H9 (cell line): ENCODE data around the gene CAMK1G. TPM values are rescaled to one million over a fixed set of nuclear protein-coding genes. Genes with fewer than 3 reads are reported as not detected.

ENCODE experiments used
- DNase-seq: peaks from one replicate; pipeline ENCODE4 v3.0.0-alpha.2; 2017
- H2AFZ ChIP-seq: one replicate; pipeline ENCODE4 v1.6.1; 2013; ENCODE audit warnings: mild to moderate bottlenecking, low read length, control low read depth, moderate library complexity
- H2AK5ac ChIP-seq: 2 replicates; pipeline ENCODE4 v1.6.1; 2013; ENCODE audit warnings: low read length, control low read depth, mixed read lengths; ENCODE audit not compliant: insufficient read length
- H2BK120ac ChIP-seq: one replicate; pipeline ENCODE4 v1.6.1; 2013; ENCODE audit warnings: low read depth, mild to moderate bottlenecking, low read length, control low read depth, inconsistent platforms; ENCODE audit not compliant: poor library complexity, severe bottlenecking
- H2BK12ac ChIP-seq: 2 replicates; pipeline ENCODE4 v1.6.1; 2013; ENCODE audit warnings: low read length, control low read depth, mixed read lengths, low read depth; ENCODE audit not compliant: insufficient read length
- H2BK15ac ChIP-seq: 2 replicates; pipeline ENCODE4 v1.6.1; 2013; ENCODE audit warnings: low read depth, low read length, control low read depth
- H2BK20ac ChIP-seq: one replicate; pipeline ENCODE4 v1.6.1; 2013; ENCODE audit warnings: low read depth, mild to moderate bottlenecking, low read length, control low read depth, inconsistent platforms; ENCODE audit not compliant: poor library complexity, severe bottlenecking
- H2BK5ac ChIP-seq: 2 replicates; pipeline ENCODE4 v1.6.1; 2013; ENCODE audit warnings: low read length, control low read depth, mixed read lengths; ENCODE audit not compliant: insufficient read length
- H3K14ac ChIP-seq: 2 replicates; pipeline ENCODE4 v1.6.1; 2013; ENCODE audit warnings: low read length, control low read depth; ENCODE audit not compliant: insufficient read depth
- H3K18ac ChIP-seq: 2 replicates; pipeline ENCODE4 v1.6.1; 2013; ENCODE audit warnings: low read depth, mild to moderate bottlenecking, mixed read lengths, low read length, control low read depth; ENCODE audit not compliant: insufficient read length
- H3K23ac ChIP-seq: 2 replicates; pipeline ENCODE4 v1.6.1; 2013; ENCODE audit warnings: low read length, control low read depth, mixed read lengths, low read depth; ENCODE audit not compliant: insufficient read length
- H3K23me2 ChIP-seq: 2 replicates; pipeline ENCODE4 v1.6.1; 2013; ENCODE audit warnings: low read depth, mild to moderate bottlenecking, mixed read lengths, low read length, control low read depth; ENCODE audit not compliant: insufficient read length, poor library complexity, severe bottlenecking
- H3K27ac ChIP-seq: 2 replicates; pipeline ENCODE4 v1.5.1; 2013; ENCODE audit warnings: low read length, control low read depth, mixed read lengths, low read depth; ENCODE audit not compliant: insufficient read length
- H3K27me3 ChIP-seq: 2 replicates; pipeline ENCODE4 v1.6.1; 2013; ENCODE audit warnings: low read length, control low read depth, inconsistent platforms; ENCODE audit not compliant: insufficient read depth
- H3K4ac ChIP-seq: 2 replicates; pipeline ENCODE4 v1.6.1; 2013; ENCODE audit warnings: low read depth, mild to moderate bottlenecking, control low read depth, inconsistent platforms, low read length, moderate library complexity
- H3K4me1 ChIP-seq: 2 replicates; pipeline ENCODE4 v1.6.1; 2013; ENCODE audit warnings: low read length, control low read depth, inconsistent platforms; ENCODE audit not compliant: insufficient read depth
- H3K4me2 ChIP-seq: 2 replicates; pipeline ENCODE4 v1.6.1; 2013; ENCODE audit warnings: low read length, control low read depth, mixed read lengths; ENCODE audit not compliant: insufficient read length, insufficient read depth
- H3K56ac ChIP-seq: 2 replicates; pipeline ENCODE4 v1.6.1; 2013; ENCODE audit warnings: low read depth, mild to moderate bottlenecking, mixed read lengths, low read length, control low read depth; ENCODE audit not compliant: insufficient read length
- H3K79me1 ChIP-seq: 2 replicates; pipeline ENCODE4 v1.6.1; 2013; ENCODE audit warnings: low read depth, mild to moderate bottlenecking, moderate library complexity, low read length, control low read depth, inconsistent platforms; ENCODE audit not compliant: insufficient read depth, poor library complexity, severe bottlenecking
- H3K79me2 ChIP-seq: 2 replicates; pipeline ENCODE4 v1.6.1; 2013; ENCODE audit warnings: low read length, control low read depth, inconsistent platforms; ENCODE audit not compliant: insufficient read depth
- H3K9ac ChIP-seq: 2 replicates; pipeline ENCODE4 v1.6.1; 2013; ENCODE audit warnings: low read length, control low read depth, mixed read lengths; ENCODE audit not compliant: insufficient read length; ENCODE audit errors: extremely low read depth
- H3K9me3 ChIP-seq: one replicate; pipeline ENCODE4 v1.6.1; 2013; ENCODE audit warnings: low read depth, low read length, inconsistent platforms; ENCODE audit not compliant: control insufficient read depth
- H3T11ph ChIP-seq: one replicate; pipeline ENCODE4 v1.6.1; 2013; ENCODE audit warnings: mild to moderate bottlenecking, low read length, control low read depth, inconsistent platforms
- H4K20me1 ChIP-seq: one replicate; pipeline ENCODE4 v1.6.1; 2013; ENCODE audit not compliant: control insufficient read depth, insufficient read length, insufficient read depth
- H4K5ac ChIP-seq: 2 replicates; pipeline ENCODE4 v1.6.1; 2013; ENCODE audit warnings: low read depth, mild to moderate bottlenecking, mixed read lengths, low read length, control low read depth; ENCODE audit not compliant: insufficient read length
- H4K8ac ChIP-seq: replicated peaks from 2 replicates; pipeline ENCODE4 v1.6.1; 2013; ENCODE audit warnings: low read length, control low read depth, mixed read lengths, low read depth; ENCODE audit not compliant: insufficient read length
- H4K91ac ChIP-seq: 2 replicates; pipeline ENCODE4 v1.6.1; 2013; ENCODE audit warnings: low read depth, mild to moderate bottlenecking, moderate library complexity, mixed read lengths, low read length, control low read depth; ENCODE audit not compliant: insufficient read length
- H3K27ac Mint-ChIP-seq, 3 experiments: 2 replicates in 2 of 3; 3 replicates in 1 of 3; pipeline ENCODE4 v1.8.0; 2020 to 2021; ENCODE audit warnings: mixed read lengths in 3 of 3, mild to moderate bottlenecking in 1 of 3, moderate library complexity in 1 of 3
- H3K27me3 Mint-ChIP-seq: 2 replicates; pipeline ENCODE4 v1.8.0; 2021; ENCODE audit warnings: low read depth, mild to moderate bottlenecking, moderate library complexity, mixed read lengths
- H3K36me3 Mint-ChIP-seq, 3 experiments: 2 replicates in 2 of 3; 3 replicates in 1 of 3; pipeline ENCODE4 v1.8.0; 2020 to 2021; ENCODE audit warnings: low read depth in 3 of 3, mixed read lengths in 3 of 3; ENCODE audit not compliant: insufficient read depth in 1 of 3
- H3K4me1 Mint-ChIP-seq, 2 experiments: 2 replicates each; pipeline ENCODE4 v1.8.0; 2020; ENCODE audit warnings: mixed read lengths in 2 of 2
- H3K4me3 Mint-ChIP-seq, 2 experiments: 2 replicates in 1 of 2; 3 replicates in 1 of 2; pipeline ENCODE4 v1.8.0; 2020 to 2021; ENCODE audit warnings: mild to moderate bottlenecking in 2 of 2, mixed read lengths in 2 of 2, moderate library complexity in 1 of 2
- H3K9me3 Mint-ChIP-seq, 2 experiments: 2 replicates in 1 of 2; 3 replicates in 1 of 2; pipeline ENCODE4 v1.8.0; 2020; ENCODE audit warnings: mild to moderate bottlenecking in 2 of 2, mixed read lengths in 2 of 2, moderate library complexity in 1 of 2
- CTCF ChIP-seq: fragments of 200-600 bp; sonication (generic); conservative IDR thresholded peaks from 3 replicates; pipeline ENCODE4 v1.8.0; 2021; ENCODE audit warnings: antibody characterized with exemption, mild to moderate bottlenecking
- WGBS: extraction: QIAGEN DNeasy Blood & Tissue Kit; methylation state at CpG from one replicate; pipeline ENCODE4 v1.1.7; 2013; ENCODE audit warnings: missing lambda C conversion rate, low lambda C conversion rate, mixed read lengths; ENCODE audit not compliant: insufficient read length; ENCODE audit errors: extremely low coverage; 5-methylcytosine and 5-hydroxymethylcytosine counted together
- total RNA-seq: library from RNA; stranded (reverse); gene quantifications from 2 replicates; pipeline ENCODE4 v1.2.1, GENCODE V29; 2021

Gene CAMK1G
- total RNA-seq, 1 experiment from 2014 or later, result 0.28 TPM

- Histone ChIP-seq H3K27me3 (no peaks in the 10 kb centered on the region), H2AFZ (no peak overlapping the region), H3K4me1 (no peaks in the 10 kb centered on the region), H2BK15ac (no peak overlapping the region), H3K9ac (no peak overlapping the region), H4K5ac (no peak overlapping the region), H3K18ac (no peak overlapping the region), H2AK5ac (no peak overlapping the region), H2BK12ac (no peak overlapping the region), H4K91ac (no peak overlapping the region), H3T11ph (no peak overlapping the region), H3K27ac (no peak overlapping the region), H3K79me1 (no peaks in the 10 kb centered on the region), H2BK5ac (no peak overlapping the region), H3K23ac (no peak overlapping the region), H2BK20ac (no peak overlapping the region), H4K8ac (no peak overlapping the region), H3K79me2 (no peaks in the 10 kb centered on the region), H3K56ac (no peak overlapping the region), H2BK120ac (no peak overlapping the region), H3K4ac (no peak overlapping the region), H3K23me2 (no peaks in the 10 kb centered on the region), H4K20me1 (no peaks in the 10 kb centered on the region), H3K4me2 (no peak overlapping the region), H3K14ac (no peak overlapping the region), H3K9me3 (no peaks in the 10 kb centered on the region)
- no peak for DNase-seq
- no CpG with 5 or more reads among the region's 5 CpGs for WGBS
- Mint-ChIP-seq H3K27me3 (peaks cover 7% of the 10 kb centered on the region), H3K9me3 (no peaks in the 10 kb centered on the region; a peak in 1 of 5 replicates), H3K4me1 (peaks cover 0 to 3% of the 10 kb centered on the region in 2 experiments; a peak in 1 of 4 replicates), H3K4me3 (no peak overlapping the region), H3K36me3 (no peaks in the 10 kb centered on the region; a peak in 2 of 7 replicates), H3K27ac (no peak overlapping the region)
- TF ChIP-seq CTCF, result no peak
Observed at GRCh38 chr1:209614906-209615305, 31.4 kb downstream of the CAMK1G start.
